Subcutaneous abdominal adipose tissue (tissue), 5 donors: ENCODE data around the gene DNAH11.

Experiments used
- H3K27ac ChIP-seq: one replicate; pipeline ENCODE4 v1.7.0; 2013; ENCODE audit warnings: low read depth, mild to moderate bottlenecking, inconsistent platforms, low read length, moderate library complexity
- H3K27me3 ChIP-seq, 5 donors: one replicate each; pipeline ENCODE4 v1.7.0; 2013; ENCODE audit warnings: low read length in 5 of 5, inconsistent platforms in 1 of 5; ENCODE audit not compliant: control insufficient read depth in 5 of 5, insufficient read depth in 4 of 5
- H3K36me3 ChIP-seq, 5 donors: one replicate each; pipeline ENCODE4 v1.7.0; 2013; ENCODE audit warnings: low read length in 5 of 5; ENCODE audit not compliant: control insufficient read depth in 5 of 5, insufficient read depth in 5 of 5
- H3K4me1 ChIP-seq, 5 donors: one replicate each; pipeline ENCODE4 v1.7.0; 2013; ENCODE audit warnings: low read length in 5 of 5, mild to moderate bottlenecking in 3 of 5, moderate library complexity in 1 of 5; ENCODE audit not compliant: control insufficient read depth in 5 of 5, insufficient read depth in 5 of 5
- H3K4me3 ChIP-seq, 5 donors: one replicate each; pipeline ENCODE4 v1.7.0; 2013; ENCODE audit warnings: low read length in 5 of 5, low read depth in 1 of 5
- H3K9ac ChIP-seq, 5 donors: one replicate each; pipeline ENCODE4 v1.7.0; 2013; ENCODE audit warnings: low read length in 5 of 5, mild to moderate bottlenecking in 4 of 5, moderate library complexity in 3 of 5
- H3K9me3 ChIP-seq, 5 donors: one replicate each; pipeline ENCODE4 v1.7.0; 2013; ENCODE audit warnings: low read length in 5 of 5; ENCODE audit not compliant: control insufficient read depth in 5 of 5
- donor health status: healthy.
- donor health status: healthy.
- donor health status: healthy.
- donor health status: healthy.
- donor health status: healthy.

Gene DNAH11

DNA sequence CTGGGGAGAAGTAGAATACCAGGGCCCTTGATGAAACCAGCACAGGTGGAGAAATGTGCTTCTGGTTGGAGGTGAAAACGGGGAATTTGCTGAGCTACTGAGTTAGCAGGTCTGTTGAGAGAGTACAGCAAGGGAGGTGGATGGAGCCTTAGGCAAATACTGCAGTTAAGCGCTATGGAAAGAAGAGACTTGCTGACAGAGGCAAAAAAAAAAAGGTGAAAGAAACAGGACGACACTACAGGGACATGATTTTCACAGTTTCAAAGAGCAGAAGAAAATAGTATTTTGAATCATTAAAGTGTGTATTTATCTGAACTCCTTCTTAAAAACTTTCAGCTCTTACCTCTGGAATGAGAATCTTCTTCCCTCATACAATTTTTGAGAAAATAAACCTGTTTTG lies 159.5 kb downstream of the DNAH11 start:
- Histone ChIP-seq H3K27ac (no peak overlapping the region), H3K4me1 (no peaks in the 10 kb centered on the region), H3K36me3 (no peaks in the 10 kb centered on the region), H3K9ac (no peak overlapping the region), H3K4me3 (no peak overlapping the region), H3K27me3 (no peaks in the 10 kb centered on the region), H3K9me3 (peaks cover 0 to 3% (median 0%) of the 10 kb centered on the region in 5 donors)

DNA sequence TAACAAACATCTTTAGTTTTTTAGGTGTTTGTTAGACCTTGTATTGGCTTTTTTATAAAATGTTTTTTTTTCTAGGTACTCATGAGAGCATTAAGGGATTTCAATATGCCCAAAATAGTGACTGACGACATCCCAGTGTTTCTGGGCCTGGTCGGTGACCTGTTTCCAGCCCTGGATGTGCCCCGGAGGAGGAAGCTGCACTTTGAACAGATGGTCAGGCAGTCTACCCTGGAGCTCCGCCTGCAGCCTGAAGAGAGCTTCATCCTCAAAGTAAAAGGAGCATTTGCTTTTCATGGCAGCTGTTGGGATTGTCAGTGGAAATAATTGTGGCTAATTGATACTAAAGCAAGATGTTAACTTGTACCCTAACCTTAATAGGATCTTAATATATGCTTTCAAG lies 161.5 kb downstream of the DNAH11 start:
- Histone ChIP-seq H3K27me3 (peaks cover 0 to 5% (median 0%) of the 10 kb centered on the region in 5 donors), H3K9me3 (no peaks in the 10 kb centered on the region), H3K27ac (no peak overlapping the region), H3K36me3 (no peaks in the 10 kb centered on the region), H3K4me3 (no peak overlapping the region), H3K4me1 (no peaks in the 10 kb centered on the region), H3K9ac (no peak overlapping the region)

DNA sequence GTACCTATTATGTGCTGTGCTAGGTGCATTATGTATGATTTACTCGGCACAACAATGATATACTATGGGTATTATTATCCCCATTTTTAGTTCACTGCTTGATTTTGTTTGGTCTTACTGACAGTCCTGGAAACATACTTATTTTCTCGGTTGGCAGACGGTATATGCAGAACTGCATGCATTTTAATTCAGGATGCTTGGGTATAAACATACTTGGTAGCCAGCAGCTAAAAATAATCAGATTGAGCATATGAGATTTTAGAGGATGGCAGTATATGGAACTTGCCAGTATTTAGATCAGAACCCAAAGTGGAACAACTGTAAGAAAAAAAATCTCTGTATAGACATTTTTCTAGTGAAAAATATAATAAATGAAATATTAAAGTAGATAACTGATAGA lies 163.3 kb downstream of the DNAH11 start:
- Histone ChIP-seq H3K9ac (no peak overlapping the region), H3K4me1 (no peaks in the 10 kb centered on the region), H3K27me3 (peaks cover 0 to 5% (median 0%) of the 10 kb centered on the region in 5 donors), H3K27ac (no peak overlapping the region), H3K9me3 (no peaks in the 10 kb centered on the region), H3K4me3 (no peak overlapping the region), H3K36me3 (no peaks in the 10 kb centered on the region)

DNA sequence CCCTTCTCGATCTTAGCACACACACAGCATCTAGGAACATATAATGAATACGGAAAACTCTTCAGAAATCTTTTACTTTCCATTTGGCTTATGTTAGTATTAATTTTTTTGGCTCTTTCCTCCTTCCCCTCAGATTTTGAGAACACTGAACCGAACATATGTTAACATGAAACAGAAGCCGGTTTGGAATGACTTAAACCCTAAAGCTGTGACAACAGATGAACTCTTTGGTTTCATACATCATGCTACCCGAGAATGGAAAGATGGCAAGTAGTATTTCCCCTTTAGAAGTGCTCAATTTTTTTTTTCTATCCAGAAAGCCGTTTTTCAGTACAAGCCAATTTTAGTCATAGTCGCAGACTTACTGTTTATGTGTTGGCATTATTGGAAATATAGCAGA lies 164.7 kb downstream of the DNAH11 start:
- Histone ChIP-seq H3K4me1 (no peaks in the 10 kb centered on the region), H3K27me3 (peaks cover 0 to 5% (median 0%) of the 10 kb centered on the region in 5 donors), H3K27ac (no peak overlapping the region), H3K9ac (no peak overlapping the region), H3K9me3 (no peaks in the 10 kb centered on the region), H3K4me3 (no peak overlapping the region), H3K36me3 (no peaks in the 10 kb centered on the region)

DNA sequence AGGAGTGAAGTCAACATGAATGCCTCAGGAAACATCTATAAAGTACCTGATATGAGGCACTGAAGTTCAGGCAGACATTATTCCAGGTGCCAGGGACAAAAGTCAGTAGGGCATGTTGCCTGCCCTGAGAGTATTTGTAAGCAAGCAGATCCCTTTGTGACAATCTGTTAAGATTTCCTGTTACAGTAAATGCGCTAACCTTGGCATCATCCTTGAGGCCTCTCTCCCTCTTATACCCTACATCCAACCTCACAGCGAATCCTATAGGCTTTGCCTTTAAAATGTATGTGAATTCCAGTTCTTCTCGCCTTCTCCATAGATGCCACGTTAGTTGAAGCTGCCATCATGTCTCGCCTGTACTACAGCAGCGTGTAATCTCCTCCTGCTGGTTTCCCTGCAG lies 165.3 kb downstream of the DNAH11 start:
- Histone ChIP-seq H3K4me1 (no peaks in the 10 kb centered on the region), H3K27me3 (peaks cover 0 to 5% (median 0%) of the 10 kb centered on the region in 5 donors), H3K9me3 (no peaks in the 10 kb centered on the region), H3K9ac (no peak overlapping the region), H3K36me3 (no peaks in the 10 kb centered on the region), H3K4me3 (no peak overlapping the region), H3K27ac (no peak overlapping the region)

DNA sequence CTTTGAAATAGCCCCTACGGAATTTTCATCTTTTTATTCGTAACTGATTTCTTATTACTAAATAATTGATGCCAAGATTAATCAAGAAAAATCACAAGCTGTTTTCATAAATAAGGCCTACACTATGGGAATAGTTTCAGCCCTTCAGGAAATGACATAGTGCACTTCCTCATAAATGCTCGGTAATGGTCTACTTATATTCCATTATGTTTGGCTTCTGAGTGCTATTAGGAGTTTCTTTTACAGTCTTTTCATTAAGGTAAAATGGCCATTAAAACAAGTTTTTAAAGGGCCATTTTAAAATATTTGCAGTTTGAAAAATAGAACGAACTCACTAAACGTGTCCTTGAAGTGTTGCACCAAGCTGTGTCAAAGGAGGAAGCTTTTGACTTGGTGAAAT lies 174.5 kb downstream of the DNAH11 start:
- H3K27ac ChIP-seq, result no peak overlapping the region
- H3K4me3 ChIP-seq, result no peak overlapping the region
- H3K27me3 ChIP-seq, result peaks cover 0 to 2% (median 0%) of the 10 kb centered on the region in 5 donors
- no peaks in the 10 kb centered on the region for H3K9me3 ChIP-seq
- H3K4me1 ChIP-seq, result no peaks in the 10 kb centered on the region
- H3K36me3 ChIP-seq, result no peaks in the 10 kb centered on the region
- H3K9ac ChIP-seq, result no peak overlapping the region

DNA sequence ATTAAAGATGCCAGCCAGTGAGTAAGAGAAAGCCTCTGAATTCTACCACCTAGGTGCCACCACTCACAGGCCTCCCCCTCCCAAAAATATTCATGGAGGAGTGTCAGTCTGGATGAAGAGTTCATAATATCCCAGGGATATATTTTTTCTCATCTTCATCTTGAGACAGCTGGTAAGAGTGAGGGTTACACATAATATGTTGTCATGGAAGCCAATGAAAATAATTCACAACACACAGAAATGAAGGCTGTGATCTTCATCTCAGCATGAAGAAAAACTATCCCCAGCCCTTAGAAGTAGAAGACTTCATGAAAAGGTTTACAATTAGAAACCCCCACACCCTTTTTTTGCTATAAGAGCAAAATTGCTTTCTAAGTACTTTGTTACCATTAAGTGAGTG lies 175.6 kb downstream of the DNAH11 start:
- Histone ChIP-seq H3K9me3 (no peaks in the 10 kb centered on the region), H3K27ac (no peak overlapping the region), H3K4me3 (no peak overlapping the region)

DNA sequence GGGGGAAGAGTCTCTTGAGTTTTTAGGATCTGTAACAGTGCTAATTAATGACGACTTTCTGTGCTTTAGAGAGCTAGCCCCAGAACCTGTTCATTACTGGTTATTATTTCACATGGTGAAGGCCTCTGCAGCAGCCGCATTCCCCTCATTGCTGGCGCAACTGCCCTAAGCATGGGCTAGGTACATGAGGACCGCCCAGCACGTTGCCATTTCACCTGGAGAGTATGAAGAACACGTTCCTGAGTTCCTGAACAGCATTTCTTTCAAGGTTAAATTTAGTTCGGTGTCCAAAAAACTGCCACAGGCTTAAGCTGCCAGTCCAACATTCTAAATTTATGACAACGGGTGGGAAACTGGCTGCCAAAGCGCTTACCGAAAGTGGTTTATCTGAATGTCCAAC lies 177.0 kb downstream of the DNAH11 start:
- Histone ChIP-seq H3K4me1 (no peaks in the 10 kb centered on the region), H3K9ac (no peak overlapping the region), H3K4me3 (no peak overlapping the region), H3K27me3 (peaks cover 0 to 2% (median 0%) of the 10 kb centered on the region in 5 donors), H3K27ac (no peak overlapping the region), H3K9me3 (no peaks in the 10 kb centered on the region), H3K36me3 (no peaks in the 10 kb centered on the region)

More for the DNA sequence above, 175.6 kb downstream of the DNAH11 start:
- no peak overlapping the region for H3K9ac ChIP-seq
- H3K4me1 ChIP-seq, result no peaks in the 10 kb centered on the region
- no peaks in the 10 kb centered on the region for H3K36me3 ChIP-seq
- peaks cover 0 to 2% (median 0%) of the 10 kb centered on the region in 5 donors for H3K27me3 ChIP-seq

DNA sequence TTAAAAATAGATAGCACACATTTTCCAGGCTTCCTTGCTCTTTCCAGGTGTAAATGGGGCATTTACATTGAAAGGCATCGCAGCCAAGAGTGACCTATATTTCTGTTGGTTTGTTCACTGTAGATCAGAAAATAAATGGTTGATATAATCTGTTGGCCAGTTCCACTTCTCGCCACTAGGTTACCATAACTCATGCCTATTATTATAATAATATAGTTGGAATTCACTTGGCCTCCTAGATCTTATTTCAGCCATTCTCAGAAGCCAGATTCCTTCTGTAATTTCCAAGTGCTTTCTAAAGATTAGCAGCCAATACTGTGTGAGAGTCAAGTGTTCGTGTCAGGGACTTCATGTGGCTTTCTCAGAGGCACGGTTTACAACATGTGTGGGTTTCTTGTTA lies 179.5 kb downstream of the DNAH11 start:
- no peak overlapping the region for H3K9ac ChIP-seq
- peaks cover 0 to 2% (median 0%) of the 10 kb centered on the region in 5 donors for H3K27me3 ChIP-seq
- H3K27ac ChIP-seq, result no peak overlapping the region
- no peak overlapping the region for H3K4me3 ChIP-seq
- H3K36me3 ChIP-seq, result no peaks in the 10 kb centered on the region
- H3K4me1 ChIP-seq, result no peaks in the 10 kb centered on the region
- H3K9me3 ChIP-seq, result no peaks in the 10 kb centered on the region

DNA sequence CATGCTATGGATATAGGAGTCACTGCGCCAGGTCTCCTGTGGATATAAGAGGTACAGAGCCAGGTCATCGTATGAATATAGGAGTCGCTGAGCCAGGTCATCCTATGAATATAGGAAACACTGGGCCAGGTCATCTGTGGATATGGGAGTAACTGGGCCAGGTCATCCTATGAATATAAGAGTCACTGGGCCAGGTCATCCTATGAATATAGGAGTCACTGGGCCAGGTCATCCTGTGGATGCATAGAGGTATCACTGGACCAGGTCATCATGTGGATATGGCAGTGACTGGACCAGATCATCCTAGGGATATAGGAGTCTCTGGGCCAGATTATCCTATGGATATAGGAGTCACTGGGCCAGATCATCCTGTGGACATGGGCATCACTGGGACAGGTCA lies 181.7 kb downstream of the DNAH11 start:
- Histone ChIP-seq H3K27me3 (peaks cover 0 to 2% (median 0%) of the 10 kb centered on the region in 5 donors), H3K36me3 (no peaks in the 10 kb centered on the region), H3K9me3 (no peaks in the 10 kb centered on the region), H3K4me3 (no peak overlapping the region), H3K27ac (no peak overlapping the region), H3K4me1 (no peaks in the 10 kb centered on the region), H3K9ac (no peak overlapping the region)

DNA sequence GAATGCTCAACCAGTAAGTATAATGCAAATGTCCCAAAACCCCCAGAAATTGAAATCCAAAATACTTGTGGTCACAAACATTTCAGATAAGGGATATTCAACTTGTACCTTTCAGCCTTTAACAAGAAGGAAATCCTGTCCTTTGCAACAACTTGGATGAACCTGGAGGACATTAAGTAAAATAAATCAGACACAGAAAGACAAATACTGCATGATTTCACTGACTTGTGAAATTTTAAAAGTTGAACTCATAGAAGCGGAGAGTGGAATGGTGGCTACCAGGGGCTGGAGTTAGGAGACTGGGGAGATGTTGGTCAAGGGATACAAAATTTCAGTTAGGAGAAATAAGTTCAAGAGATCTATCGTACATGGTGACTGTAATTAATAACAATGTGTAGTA lies 187.6 kb downstream of the DNAH11 start:
- Histone ChIP-seq H3K4me1 (no peaks in the 10 kb centered on the region), H3K27me3 (no peaks in the 10 kb centered on the region), H3K36me3 (no peaks in the 10 kb centered on the region), H3K4me3 (no peak overlapping the region), H3K9me3 (no peaks in the 10 kb centered on the region), H3K27ac (no peak overlapping the region), H3K9ac (no peak overlapping the region)
